ENCODE results near the gene SEZ6L2.
"Not testable (repeated sequence)": the region's sequence is repeated elsewhere in the genome, so short reads cannot be mapped to it uniquely, and the experiment has no call there.

Gene SEZ6L2

DNA sequence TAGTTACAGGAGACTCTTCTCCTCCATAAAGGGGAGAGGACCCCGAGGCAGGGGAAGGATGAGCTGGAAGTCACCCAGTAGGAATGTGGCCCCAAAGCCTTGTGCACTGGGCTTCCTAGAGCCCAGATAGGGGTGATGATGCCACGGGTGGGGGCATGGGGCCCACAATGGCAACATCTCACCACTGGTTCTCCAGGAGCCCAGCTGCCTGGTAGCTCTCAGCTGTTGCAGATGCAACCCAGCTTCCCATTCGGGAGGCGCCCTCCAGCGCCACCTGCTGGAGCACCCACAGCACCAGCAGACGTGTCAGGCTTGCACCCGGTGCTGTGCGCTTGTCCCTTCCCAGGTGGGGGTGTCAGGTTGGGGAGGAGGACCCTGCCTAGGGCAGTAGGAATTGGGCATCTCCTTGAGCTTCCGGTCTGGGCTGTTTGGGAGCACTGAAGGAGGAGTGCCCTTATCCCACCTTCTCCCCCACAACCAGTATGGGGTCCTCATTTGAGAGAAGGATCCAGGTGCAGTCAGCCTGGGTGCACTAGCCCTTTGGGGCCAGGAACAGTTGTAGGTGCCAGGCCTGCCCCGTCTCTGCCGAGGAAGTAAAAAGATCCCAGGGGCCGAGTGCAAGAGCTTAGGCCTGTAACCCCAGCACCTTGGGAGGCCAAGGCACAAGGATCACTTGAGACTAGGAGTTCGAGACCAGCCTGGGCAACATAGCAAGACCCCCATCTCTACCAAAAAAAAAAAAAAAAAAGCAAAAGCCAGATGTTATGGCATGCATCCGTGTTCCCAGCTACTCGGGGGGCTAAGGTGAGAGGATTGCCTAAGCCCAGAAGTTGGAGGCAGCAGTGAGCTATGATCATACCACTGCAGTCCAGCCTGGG, 50.7 kb downstream of the SEZ6L2 start:
- no peak for DNase-seq

DNA sequence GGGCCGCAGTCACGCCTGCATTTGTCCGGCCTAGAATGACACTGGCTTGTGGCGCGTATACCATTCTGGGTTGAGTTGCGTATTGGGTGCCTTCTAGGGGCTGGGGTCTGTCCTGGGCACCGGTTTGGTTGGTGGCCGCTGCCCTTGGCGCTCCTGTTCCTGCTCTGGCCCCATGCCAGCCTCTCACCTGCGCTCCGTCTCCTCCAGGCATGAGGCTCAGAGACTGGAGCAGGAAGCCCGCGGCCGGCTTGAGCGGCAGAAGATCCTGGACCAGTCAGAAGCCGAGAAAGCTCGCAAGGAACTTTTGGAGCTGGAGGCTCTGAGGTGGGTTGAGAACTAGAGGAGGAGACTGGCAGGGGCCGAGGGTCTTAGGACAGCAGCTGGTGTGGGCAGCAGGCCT, 53.7 kb downstream of the SEZ6L2 start:
- no peak for DNase-seq

DNA sequence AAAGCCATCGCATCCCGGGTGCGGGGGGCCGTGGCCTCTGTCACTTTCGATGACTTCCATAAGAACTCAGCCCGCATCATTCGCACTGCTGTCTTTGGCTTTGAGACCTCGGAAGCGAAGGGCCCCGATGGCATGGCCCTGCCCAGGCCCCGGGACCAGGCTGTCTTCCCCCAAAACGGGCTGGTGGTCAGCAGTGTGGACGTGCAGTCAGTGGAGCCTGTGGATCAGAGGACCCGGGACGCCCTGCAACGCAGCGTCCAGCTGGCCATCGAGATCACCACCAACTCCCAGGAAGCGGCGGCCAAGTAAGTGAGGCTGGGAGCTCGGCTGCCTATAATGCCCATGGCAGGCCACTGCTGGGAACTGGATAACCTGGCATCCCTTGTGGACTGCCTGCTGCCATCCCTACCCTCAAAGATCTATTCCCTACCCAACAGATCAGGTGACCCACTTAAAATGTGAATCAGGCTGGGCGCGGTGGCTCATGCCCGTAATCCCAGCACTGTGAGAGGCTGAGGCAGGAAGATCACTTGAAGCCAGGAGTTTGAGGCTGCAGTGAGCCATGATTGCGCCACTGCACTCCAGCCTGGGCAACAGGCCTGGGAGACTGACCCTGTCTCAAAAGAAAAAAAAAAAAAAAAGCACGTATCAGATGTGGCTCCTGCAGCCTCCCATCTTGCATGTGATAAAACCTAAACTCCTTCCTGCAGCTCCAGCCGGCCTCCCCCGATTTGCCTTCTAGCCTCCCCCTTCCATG, 54.6 kb downstream of the SEZ6L2 start:
- no peak for DNase-seq

DNA sequence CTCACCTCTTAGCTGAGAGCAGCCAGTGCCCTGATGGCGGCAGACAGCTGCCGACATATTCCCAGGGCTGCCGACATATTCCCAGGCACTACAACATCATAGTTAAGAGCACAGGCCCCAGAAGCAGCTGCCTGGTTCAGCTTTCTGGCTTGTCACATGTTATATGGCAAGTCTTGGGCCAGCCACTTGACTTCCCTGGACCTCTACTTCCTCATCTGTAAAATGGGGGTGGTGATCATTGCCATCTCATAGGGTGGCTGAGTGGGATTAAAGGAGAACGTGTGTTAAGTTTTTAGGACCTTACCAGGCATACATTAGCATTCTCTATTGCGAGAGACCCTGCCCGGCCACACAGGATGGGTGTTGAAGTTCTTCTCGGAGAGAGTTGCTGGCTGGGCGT, 55.4 kb downstream of the SEZ6L2 start:
- DNase-seq, result no peak

DNA sequence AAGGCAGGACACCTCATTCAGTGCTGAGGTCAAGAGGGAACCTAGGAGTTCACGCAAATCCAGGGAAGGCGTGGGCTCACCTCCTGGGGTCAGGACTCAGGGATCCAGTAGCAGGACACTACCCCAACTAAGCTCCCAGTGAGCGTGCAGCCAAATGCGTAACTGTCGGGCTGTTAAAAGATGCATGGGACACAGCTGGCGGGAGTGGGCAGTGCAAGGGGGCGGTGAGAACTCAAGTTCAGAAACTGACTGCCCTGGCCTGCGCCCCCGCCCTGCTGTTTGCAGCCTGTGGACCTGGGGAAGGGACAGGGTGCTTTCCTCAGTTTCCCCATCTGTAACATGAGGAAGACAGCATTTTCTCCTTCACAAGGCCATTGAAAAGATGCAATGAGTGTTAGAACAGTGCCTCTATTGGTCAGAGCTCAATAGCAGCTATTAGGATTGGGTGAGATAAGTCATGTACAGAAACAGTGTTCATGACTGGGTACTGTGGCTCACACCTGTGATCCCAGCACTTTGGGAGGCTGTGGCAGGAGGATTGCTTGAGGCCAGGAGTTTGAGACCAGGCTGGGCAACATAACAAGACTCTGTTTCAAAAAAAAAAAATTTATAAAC, 56.5 kb downstream of the SEZ6L2 start:
- no peak for DNase-seq

DNA sequence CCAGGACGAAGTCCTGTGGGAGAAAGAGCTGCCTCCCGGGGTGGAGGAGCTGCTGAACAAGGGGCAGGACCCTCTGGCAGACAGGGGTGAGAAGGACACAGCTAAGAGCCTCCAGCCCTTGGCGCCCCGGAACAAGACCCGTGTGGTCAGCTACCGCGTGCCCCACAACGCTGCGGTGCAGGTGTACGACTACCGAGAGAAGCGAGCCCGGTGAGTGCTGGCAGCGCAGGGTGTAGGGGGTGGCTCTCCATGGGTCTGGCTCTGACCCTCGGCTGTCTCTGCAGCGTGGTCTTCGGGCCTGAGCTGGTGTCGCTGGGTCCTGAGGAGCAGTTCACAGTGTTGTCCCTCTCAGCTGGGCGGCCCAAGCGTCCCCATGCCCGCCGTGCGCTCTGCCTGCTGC, 57.7 kb downstream of the SEZ6L2 start:
- no peak for DNase-seq

DNA sequence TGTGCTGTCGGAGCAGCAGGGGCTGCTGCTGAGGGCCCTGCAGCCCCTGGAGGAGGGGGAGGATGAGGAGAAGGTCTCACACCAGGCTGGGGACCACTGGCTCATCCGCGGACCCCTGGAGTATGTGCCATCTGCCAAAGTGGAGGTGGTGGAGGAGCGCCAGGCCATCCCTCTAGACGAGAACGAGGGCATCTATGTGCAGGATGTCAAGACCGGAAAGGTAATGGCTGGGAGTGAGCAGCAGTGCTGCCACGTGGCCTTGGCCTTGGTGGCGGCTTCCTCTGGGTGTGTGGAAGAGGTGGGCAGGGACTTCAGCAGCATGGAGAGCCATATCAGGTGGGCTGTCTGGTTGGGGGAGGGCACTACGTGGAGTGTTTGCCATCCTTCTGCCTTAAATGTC, 59.1 kb downstream of the SEZ6L2 start:
- no peak for DNase-seq

DNA sequence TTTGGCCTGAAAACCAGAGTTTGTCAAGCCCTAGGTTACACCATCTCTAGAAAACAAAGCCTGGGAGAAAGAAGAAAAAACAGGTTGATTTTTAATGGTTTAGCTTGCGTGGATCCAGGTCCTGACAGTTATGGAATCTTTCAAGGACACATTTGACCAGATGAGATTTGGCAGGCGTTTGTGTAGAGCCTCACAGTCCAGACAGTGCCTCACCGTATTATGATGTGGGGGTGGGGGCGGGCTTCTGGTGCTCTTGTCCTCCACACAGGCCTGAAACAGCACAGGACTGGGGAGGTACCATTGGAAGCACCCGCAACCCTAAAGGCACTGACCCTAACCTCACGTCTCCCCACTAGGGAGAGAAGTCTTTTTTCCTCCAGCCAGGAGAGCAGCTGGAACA, 59.5 kb downstream of the SEZ6L2 start:
- DNase-seq, result no peak

DNA sequence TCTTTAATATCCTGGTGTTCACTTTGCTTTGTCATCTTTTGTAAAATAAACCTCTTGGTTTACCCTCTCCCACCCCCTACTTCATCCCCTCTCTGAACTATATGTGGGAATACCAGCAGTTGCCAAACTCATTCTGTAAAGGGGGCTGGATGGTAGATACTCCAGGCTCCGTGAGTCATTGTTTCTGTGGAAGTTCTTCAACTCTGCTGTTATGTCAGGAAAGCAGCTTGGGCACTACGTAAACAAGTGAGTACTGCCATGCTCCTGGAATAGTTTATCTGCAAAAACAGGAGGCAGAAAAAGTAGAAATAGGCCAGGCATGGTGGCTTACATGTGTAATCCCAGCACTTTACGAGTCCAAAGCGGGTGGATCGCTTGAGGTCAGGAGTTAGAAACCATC, 61.5 kb downstream of the SEZ6L2 start:
- DNase-seq, result no peak

DNA sequence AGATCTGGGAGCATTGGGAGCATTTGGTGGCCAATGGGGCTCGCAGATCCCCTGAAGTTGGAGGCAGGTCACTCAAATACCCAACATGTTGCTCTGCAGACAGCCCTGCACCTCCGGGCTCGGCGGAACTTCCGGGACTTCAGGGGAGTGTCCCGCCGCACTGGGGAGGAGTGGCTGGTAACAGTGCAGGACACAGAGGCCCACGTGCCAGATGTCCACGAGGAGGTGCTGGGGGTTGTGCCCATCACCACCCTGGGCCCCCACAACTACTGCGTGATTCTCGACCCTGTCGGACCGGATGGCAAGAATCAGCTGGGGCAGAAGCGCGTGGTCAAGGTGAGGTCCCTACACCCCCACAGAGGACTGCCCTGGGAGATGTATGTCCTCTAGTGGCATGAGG, 62.7 kb downstream of the SEZ6L2 start:
- DNase-seq, result no peak

DNA sequence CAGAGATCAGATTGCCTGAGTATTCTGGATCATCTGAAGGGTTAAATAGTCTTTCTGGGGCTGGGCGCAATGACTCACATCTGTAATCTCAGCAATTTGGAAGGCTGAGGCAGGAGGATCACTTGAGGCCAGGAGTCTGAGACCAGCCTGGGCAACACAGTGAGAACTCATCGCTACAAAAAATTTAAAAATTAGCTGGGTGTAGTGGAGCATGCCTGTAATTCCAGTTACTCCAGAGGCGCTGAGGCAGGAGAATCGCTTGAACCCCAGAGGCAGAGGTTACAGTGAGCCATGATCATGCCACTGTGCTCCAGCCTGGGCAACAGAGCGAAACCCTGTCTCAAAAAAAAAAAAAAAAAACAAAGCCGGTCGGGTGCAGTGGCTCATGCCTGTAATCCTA, 63.4 kb downstream of the SEZ6L2 start:
- DNase-seq, result no peak

DNA sequence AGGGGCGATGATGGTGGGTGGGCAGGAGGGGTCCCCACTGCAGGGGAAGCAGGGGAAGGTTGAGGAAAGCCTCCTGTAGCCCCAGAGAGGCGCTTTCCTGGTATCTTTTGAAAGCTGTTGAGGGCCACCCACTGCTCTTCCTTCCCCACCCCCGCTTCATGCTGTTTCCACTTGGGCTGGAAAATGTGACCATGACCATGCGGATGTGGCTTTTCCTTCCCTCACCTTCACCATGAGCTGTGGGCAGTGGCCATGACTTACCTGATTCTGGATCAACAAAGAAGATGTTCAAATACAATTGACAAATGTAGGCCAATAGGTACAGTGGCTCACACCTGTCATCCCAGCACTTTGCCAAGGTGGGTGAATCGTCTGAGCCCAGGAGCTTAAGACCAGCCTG, 65.3 kb downstream of the SEZ6L2 start:
- DNase-seq, result no peak

DNA sequence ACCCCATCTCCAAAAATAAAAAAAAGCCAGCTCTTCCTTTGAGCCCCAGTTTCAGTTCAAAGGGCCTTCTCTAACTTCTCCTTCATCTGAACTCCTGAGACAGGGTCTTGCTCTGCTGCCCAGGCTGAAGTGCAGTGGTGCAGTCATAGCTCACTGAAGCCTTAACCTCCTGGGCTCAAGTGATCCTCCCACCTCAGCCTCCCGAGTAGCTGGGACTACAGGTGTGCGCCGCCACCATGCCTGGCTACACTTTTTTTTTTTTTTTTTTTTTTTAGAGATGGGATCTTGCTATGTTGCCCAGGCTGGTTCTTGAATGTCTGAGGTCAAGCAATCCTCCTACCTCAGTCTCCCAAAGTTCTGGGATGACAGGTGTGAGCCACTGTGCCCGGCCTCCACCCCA, 66.1 kb downstream of the SEZ6L2 start:
- DNase-seq, result not testable (repeated sequence)

DNA sequence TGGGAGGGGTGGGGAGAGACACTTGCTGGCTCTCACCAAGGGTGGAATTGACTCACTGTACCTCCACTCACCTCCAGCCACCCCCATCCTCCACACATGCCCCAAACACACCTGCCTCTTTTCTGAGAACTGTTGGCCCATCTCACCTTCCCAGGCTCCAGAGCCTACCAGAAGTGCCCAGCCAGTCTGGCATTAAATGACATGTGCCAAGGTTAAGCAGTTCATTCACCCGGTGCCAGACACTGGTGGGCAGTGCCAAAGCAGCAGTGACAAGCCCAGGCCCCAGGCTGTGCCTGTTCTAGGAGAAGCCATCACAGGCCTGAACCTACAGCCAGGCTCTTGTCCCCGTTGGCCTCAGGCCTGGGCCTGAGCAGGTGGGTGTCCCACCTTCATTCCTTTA, 67.9 kb downstream of the SEZ6L2 start:
- no peak for DNase-seq

DNA sequence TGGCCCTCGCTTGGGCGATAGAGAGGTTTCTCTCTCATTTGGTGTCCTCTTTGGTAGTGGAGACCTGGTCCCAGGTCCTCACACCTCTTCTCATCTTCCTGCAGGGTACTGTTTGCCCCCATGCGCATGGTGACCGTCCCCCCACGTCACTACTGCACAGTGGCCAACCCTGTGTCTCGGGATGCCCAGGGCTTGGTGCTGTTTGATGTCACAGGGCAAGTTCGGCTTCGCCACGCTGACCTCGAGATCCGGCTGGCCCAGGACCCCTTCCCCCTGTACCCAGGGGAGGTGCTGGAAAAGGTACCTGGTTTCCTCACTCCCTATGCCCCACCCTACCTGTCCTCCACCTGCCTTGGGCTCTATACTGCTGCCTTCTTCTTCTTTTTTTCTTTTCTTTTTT, 68.6 kb downstream of the SEZ6L2 start:
- no peak for DNase-seq

DNA sequence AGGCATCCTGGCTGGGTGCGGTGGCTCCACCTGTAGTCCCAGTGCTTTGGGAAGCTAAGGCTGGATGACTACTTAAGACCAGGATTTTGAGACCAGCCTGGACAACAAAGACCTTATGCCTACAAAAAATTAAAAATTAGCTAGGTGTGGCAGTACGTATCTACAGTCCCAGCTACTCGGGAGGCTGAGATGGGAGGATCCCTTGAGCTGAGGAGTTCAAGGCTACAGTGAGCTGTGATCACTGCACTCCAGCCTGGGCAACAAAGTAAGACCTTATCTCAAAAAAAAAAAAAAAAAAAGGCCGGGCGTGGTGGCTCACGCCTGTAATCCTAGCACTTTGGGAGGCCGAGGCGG, 73.0 kb downstream of the SEZ6L2 start:
- no peak for DNase-seq

DNA sequence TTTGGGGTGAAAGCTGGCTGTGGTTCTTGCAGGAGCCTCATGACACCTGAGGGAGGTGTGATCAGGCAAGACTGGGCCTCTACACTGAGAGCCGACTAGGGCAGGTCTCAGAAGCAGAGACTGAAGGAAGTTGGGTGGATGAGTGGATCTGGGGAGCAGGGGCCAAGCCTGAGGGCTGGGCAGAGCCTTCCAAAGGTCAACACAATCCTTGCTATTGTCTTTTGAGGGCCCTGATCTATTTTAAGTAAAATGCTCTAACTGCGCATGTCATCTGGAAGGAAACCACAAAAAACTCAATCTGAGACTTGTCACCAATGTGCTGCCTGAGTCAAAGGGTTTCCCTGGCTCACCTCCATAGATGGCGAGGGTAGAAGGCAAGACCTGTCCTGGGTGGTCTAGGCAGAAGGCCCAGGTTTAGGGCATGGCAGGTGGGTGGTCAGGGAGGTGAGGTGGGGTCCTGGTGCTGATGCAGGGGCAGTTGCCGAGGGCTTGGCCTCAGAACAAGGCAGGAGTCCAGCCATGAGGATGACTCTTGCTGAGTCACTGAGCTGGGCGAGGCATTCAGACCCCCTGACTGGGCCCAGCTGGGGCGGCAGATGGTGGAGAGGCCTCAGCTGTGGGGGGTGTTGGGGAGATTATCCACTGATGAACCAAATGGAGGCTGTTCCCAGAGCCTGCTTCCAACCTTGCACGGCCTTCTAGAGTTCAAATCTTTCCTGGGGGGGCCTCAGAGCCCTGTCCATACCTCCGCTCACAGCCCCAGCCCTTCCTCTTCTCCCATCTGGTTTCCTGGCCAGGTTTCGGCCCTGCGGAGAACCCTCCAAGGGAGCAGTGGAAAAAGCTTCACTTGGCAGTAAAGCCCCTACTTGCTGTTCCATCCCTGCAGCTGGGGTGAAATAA, 74.0 kb downstream of the SEZ6L2 start:
- peak; percentile 94 for DNase-seq

DNA sequence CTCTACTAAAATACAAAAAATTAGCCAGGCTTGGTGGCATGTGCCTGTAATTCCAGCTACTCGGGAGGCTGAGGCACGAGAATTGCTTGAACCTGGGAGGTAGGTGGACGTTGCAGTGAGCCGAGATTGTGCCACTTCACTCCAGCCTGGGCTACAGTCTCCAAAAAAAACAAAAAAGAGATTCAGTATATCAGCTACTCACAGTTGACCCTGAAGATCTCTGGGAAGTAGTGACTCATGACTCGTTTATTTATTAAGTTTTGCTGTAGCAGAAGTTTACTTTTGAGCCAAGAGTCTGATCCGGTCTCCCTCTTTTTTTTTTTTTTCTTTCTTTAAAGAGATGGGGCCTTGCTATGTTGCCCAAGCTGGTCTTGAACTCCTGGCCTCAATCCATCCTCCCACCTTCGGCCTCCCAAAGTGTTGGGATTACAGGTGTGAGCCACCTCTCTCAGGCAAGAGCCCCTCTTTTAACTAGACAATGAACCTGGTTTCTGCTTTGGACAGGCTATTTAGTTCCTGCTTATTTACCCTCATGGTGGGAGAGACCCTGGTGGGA, 74.7 kb downstream of the SEZ6L2 start:
- DNase-seq, result peak; percentile 48

DNA sequence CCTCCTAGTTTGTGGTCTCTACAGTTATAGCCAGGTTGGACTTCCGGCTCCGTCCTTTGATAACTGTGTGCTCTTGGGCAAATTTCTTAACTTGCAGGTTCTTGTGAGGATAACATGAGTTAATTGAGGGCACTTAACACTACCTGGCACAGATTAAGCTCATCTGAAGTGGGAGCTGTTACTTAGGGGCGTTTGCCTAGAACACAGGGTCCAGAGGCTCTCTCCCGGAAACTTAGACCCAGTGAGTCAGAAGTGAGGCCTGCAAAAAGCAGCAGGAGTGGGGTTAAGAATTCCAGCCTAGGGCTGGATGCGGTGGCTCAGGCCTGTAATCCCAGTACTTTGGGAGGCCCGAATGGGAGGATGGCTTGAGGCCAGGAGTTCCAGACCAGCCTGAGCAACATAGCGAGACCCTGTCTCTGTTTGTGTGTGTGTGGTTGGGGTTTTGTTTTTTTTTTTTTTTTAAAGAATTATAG, 77.7 kb downstream of the SEZ6L2 start:
- no peak for DNase-seq
